DND-41 (cell line): ENCODE data around the gene TSPYL2.

Experiments
- CTCF ChIP-seq: IDR thresholded peaks from 2 replicates; pipeline ENCODE4 v1.5.1; 2012; ENCODE audit warnings: borderline replicate concordance, low read length, moderate library complexity, mild to moderate bottlenecking; ENCODE audit not compliant: poor library complexity, severe bottlenecking; ENCODE audit errors: extremely low read depth
- EZH2 ChIP-seq: IDR thresholded peaks from 3 replicates; pipeline ENCODE4 v1.6.1; 2012; ENCODE audit warnings: borderline replicate concordance, low read depth, mild to moderate bottlenecking, moderate library complexity, low read length, inconsistent platforms; ENCODE audit not compliant: severe bottlenecking

GRCh38 chrX:53094582-53094905 lies 12.4 kb downstream of the TSPYL2 start:
- TF ChIP-seq CTCF (no peak), EZH2 (no peak)
